Ascending aorta (tissue), 2 donors: ENCODE data around the gene BAIAP2L2. TPM values are rescaled to one million over a fixed set of nuclear protein-coding genes. Genes with fewer than 3 reads are reported as not detected.

Experiments
- DNase-seq, 2 donors: peaks; one replicate each; pipeline ENCODE4 v3.0.0-alpha.2; 2019; ENCODE audit warnings: low spot score in 2 of 2
- H3K27ac ChIP-seq, 2 donors: fragments of 200-600 bp; sonication (generic); one replicate each; pipeline ENCODE4 v1.5.1; 2016 to 2017; ENCODE audit warnings: mild to moderate bottlenecking in 1 of 2
- H3K27me3 ChIP-seq: fragments of 200-600 bp; sonication (generic); one replicate; pipeline ENCODE4 v1.5.1; 2017
- H3K36me3 ChIP-seq, 2 donors: fragments of 200-600 bp; sonication (generic); one replicate each; pipeline ENCODE4 v1.5.1; 2016
- H3K4me1 ChIP-seq, 2 donors: fragments of 200-600 bp; sonication (generic); one replicate each; pipeline ENCODE4 v1.5.1; 2016 to 2017; ENCODE audit warnings: mild to moderate bottlenecking in 1 of 2
- H3K4me3 ChIP-seq, 2 donors: fragments of 200-600 bp; sonication (generic); one replicate each; pipeline ENCODE4 v1.5.1; 2016 to 2017; ENCODE audit warnings: mild to moderate bottlenecking in 1 of 2
- H3K9me3 ChIP-seq, 2 donors: fragments of 200-600 bp; sonication (generic); one replicate each; pipeline ENCODE4 v1.5.1; 2016
- intact Hi-C: fragments of 100-400 bp; cut with DNase I; formaldehyde crosslinking; loops from one replicate; pipeline ENCODE4 v1.15.1; 2023
- total RNA-seq: library from RNA; depleted of rRNA; stranded (reverse); fragments of >200 nt; gene quantifications from one replicate; pipeline ENCODE4 v1.1.0, GENCODE V29; 2016
- TF ChIP-seq, protein P1 (sequence below), 3 experiments: fragments of 200-600 bp in 2 of 3; fragments of 450-650 bp in 1 of 3; sonication (generic) in 2 of 3; IDR thresholded peaks; one replicate each; pipeline ENCODE4 v1.5.1; 2016 to 2019; ENCODE audit warnings: antibody characterized with exemption in 3 of 3, mild to moderate bottlenecking in 1 of 3, moderate library complexity in 1 of 3

BAIAP2L2 gene
- total RNA-seq, 1 donor from 2014 or later, result not detected

DNA sequence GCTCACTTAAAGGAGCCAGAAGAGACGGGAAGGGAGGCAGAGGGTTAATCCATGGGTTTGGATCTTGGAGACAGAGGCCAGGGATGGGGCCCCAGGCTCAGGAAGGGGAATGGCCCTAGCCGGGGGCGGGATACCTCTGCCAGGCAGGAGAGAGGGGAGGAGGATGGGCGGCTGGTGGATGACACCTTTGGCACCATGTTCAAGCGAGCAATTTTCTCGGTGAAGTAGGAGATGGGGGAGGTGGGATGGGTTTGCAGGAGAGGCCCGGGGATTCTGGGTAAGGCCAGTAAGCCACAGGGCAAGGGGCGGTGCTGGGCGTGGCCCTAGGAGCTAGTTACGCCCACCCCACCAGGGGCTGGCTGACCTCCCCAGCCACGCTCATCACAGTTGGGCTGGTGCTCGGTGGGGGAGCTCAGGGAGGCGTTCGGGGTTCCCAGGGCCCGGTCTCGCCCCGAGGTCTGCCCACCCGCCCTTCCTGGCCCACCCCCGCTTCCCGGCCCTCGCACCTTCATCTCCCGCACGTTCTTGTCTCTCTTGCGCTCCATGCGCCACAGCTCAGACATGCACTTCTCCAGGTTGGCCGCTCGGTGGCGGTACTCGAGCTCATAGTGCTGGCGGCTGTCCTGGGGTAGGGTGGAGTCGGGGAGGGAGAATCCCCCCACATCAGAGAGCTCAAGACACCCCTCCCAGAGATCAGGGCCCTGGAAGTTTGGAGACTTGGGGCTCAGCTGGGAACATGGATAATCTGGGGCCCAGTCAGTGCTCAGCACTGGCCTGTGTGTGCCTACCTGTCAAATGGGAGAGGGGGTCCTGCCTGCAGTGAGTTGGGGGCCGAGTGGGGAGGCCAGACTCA is 12.7 kb downstream of the BAIAP2L2 start:
- no peaks in the 10 kb centered on the region for H3K9me3 ChIP-seq
- no peak for DNase-seq
- H3K4me3 ChIP-seq, result no peak overlapping the region
- TF ChIP-seq, protein P1, sequence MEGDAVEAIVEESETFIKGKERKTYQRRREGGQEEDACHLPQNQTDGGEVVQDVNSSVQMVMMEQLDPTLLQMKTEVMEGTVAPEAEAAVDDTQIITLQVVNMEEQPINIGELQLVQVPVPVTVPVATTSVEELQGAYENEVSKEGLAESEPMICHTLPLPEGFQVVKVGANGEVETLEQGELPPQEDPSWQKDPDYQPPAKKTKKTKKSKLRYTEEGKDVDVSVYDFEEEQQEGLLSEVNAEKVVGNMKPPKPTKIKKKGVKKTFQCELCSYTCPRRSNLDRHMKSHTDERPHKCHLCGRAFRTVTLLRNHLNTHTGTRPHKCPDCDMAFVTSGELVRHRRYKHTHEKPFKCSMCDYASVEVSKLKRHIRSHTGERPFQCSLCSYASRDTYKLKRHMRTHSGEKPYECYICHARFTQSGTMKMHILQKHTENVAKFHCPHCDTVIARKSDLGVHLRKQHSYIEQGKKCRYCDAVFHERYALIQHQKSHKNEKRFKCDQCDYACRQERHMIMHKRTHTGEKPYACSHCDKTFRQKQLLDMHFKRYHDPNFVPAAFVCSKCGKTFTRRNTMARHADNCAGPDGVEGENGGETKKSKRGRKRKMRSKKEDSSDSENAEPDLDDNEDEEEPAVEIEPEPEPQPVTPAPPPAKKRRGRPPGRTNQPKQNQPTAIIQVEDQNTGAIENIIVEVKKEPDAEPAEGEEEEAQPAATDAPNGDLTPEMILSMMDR (IDR thresholded peaks at IDR 0.05), result peak in 2 of 3 experiments; percentile 28 to 37
- H3K27ac ChIP-seq, result peak overlapping the region; percentile 44 to 78
- H3K4me1 ChIP-seq, result peaks cover 8 to 9% of the 10 kb centered on the region in 2 donors
- intact Hi-C loops, result no loop called here
- H3K36me3 ChIP-seq, result no peaks in the 10 kb centered on the region
- H3K27me3 ChIP-seq, result no peaks in the 10 kb centered on the region

GRCh38 chr22:38097058-38097457 is 13.4 kb downstream of the BAIAP2L2 start:
- Histone ChIP-seq H3K36me3 (no peaks in the 10 kb centered on the region), H3K27me3 (no peaks in the 10 kb centered on the region), H3K4me1 (peaks cover 8 to 9% of the 10 kb centered on the region in 2 donors), H3K4me3 (no peak overlapping the region), H3K9me3 (no peaks in the 10 kb centered on the region), H3K27ac (no peak overlapping the region)
- intact Hi-C loops, result no loop called here
- no peak for DNase-seq
- TF ChIP-seq, protein P1 (IDR thresholded peaks at IDR 0.05), result no peak

GRCh38 chr22:38089474-38089851 is 21.0 kb downstream of the BAIAP2L2 start:
- no peak overlapping the region for H3K27ac ChIP-seq
- H3K36me3 ChIP-seq, result no peaks in the 10 kb centered on the region
- peaks cover 0 to 7% of the 10 kb centered on the region in 2 donors for H3K4me1 ChIP-seq
- DNase-seq, result no peak
- intact Hi-C loops, result no loop called here
- TF ChIP-seq, protein P1 (IDR thresholded peaks at IDR 0.05), result no peak
- H3K27me3 ChIP-seq, result no peaks in the 10 kb centered on the region
- H3K9me3 ChIP-seq, result no peaks in the 10 kb centered on the region
- peak overlapping the region in 1 of 2 donors; percentile 58 for H3K4me3 ChIP-seq

DNA sequence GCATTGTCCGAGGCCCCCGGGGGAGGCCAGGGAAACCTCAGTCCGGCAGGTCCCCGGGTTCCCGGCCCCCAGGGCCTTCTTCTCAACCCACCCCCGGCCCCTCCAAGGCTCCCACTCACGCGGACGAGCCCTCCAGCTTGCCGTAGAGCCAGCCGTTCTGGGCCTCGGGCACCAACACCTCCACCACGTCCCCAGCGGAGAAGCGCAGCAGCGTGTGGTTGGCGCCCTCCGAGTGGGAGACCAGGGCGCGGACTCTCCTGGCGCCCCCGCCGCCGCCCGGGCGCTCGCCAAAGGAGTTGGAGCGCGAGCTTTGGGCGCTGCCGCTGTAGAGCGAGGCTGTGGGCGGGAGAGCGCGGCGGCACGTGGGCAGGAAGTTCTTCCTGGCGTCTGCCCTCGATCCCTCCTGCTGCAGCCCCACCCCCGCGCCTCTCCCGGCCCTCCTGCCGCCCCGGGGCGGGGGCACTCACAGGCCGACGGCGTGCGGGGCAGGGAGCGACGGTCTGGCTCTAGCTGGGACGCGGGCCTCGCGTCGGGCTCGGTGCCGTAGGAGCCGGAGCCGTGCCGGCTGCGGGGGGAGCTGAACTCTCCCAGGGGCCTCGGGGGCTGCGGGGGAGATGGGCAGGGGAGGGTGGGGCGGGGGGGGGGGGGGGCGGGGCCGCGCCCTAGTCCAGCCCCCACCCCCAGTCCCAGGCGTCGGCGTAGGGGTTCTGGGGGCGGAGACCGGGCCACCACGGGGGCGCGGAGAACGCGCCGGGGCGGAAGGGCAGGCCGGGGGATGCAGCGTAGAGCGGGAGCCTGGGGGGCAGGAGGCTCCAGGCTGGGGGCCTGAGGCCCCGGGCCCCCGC is 21.6 kb downstream of the BAIAP2L2 start:
- Histone ChIP-seq H3K27me3 (no peaks in the 10 kb centered on the region), H3K27ac (no peak overlapping the region), H3K9me3 (no peaks in the 10 kb centered on the region), H3K4me1 (peaks cover 0 to 7% of the 10 kb centered on the region in 2 donors), H3K36me3 (no peaks in the 10 kb centered on the region), H3K4me3 (peak overlapping the region; percentile 32 to 58)
- TF ChIP-seq, protein P1 (IDR thresholded peaks at IDR 0.05), result no peak
- intact Hi-C loops, result no loop called here
- no peak for DNase-seq

GRCh38 chr22:38087855-38088254 is 22.6 kb downstream of the BAIAP2L2 start:
- DNase-seq, result no peak
- no peak overlapping the region for H3K4me3 ChIP-seq
- intact Hi-C loops, result no loop called here
- H3K9me3 ChIP-seq, result no peaks in the 10 kb centered on the region
- no peak overlapping the region for H3K27ac ChIP-seq
- peaks cover 0 to 7% of the 10 kb centered on the region in 2 donors for H3K4me1 ChIP-seq
- TF ChIP-seq, protein P1 (IDR thresholded peaks at IDR 0.05), result no peak
- no peaks in the 10 kb centered on the region for H3K36me3 ChIP-seq
- H3K27me3 ChIP-seq, result no peaks in the 10 kb centered on the region
